HTERT RPE-1 (cell line): ENCODE data around the gene ACIN1.

Experiments
- in situ Hi-C: fragments of 300-500 bp; cut with MboI; formaldehyde crosslinking; loops from 4 replicates; pipeline ENCODE4 v1.14.3; 2020; ENCODE audit warnings: low sequenced_read_pairs

The ACIN1 gene

DNA sequence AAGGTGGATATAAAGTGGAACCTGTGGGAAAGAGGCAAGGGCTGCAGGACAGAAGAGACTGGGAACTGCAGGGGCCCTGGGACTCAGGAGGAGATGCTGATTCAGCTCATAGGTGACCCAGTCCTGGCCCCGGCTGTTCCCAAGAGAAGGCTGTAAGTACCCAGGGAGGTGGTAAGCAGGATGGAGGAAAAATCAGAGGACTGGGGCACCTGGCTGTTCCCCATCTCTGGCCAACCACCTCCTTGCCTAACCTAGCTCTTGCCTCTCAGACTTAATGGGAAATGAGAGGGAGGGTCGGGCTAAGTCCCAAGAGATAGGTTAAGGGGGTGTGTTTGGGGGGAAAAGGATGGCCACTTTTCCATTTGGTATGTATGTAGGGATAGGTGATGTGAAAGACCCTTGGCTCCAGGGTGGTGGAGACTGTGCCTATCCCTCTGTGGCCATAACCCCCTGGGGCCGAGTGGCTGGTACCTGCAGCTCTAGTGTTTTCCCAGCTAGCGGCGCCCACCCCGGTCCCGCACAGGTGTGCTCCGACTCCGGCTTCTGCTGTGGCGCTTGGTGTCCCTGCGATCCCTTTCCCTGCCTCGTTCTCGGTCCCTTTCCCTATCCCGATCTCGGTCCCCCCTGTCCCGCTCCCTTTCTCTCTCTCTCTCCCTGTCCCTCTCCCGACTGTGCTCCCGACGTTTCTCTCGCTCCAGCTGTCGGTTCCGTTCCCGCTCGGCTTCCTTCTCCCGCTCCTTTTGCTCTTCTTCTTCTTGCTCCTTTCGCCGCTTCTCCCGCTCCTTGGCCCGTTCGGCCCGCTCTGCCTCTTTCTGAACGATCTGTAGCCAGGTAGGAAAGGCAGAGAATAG, 36.1 kb downstream of the ACIN1 start:
- in situ Hi-C loops = no loop called here

- in situ Hi-C loops = no loop called here
These were observed 36.9 kb downstream of the ACIN1 start for GRCh38 chr14:23057757-23058653.

GRCh38 chr14:23056956-23057756, 37.8 kb downstream of the ACIN1 start, which contains the start of gene CDH24:
CDH24 (minus strand) TSS chr14:23057520; CDS start chr14:23055733, 1,787 bp downstream.
- in situ Hi-C loops = no loop called here

DNA sequence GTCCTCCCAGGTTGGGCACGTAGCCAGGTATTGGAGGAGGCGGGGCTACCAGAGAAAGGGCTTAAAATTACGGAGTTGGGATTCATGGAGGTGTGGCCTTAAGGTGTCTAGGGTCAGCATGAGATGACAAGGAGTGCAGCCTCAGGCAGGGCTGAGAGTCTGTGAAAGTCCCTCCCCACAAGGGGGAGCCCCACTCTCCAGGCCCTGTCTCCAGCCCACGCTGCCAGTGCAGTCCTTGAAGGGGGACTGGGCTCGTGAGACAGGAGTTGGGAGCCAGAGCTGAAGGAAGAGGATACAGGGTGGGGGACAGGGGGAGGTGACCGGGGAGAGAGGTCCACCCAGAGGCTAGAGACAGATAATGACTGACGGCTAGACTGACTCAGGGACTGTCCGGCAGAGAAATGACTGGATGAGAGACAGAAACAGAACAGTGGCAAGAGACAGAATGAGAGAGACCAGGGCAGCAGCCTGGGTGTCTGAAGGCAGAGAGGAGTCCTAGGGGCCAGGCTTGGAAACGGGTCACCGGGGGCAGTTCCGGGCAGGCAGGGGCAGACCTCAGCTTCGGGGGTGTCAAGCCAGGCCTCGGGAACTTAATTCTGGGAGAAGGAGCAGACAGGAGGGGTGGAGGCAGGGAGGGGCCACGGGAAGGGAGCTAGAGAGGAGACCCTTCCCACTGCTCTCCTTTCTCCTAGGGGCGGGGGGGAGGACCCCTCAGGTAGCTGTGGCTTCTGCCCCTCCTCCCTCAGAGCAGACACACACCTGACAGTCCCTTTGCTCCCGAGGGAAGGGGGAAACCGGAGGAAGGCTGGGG, 38.6 kb downstream of the ACIN1 start:
- in situ Hi-C loops = no loop called here

DNA sequence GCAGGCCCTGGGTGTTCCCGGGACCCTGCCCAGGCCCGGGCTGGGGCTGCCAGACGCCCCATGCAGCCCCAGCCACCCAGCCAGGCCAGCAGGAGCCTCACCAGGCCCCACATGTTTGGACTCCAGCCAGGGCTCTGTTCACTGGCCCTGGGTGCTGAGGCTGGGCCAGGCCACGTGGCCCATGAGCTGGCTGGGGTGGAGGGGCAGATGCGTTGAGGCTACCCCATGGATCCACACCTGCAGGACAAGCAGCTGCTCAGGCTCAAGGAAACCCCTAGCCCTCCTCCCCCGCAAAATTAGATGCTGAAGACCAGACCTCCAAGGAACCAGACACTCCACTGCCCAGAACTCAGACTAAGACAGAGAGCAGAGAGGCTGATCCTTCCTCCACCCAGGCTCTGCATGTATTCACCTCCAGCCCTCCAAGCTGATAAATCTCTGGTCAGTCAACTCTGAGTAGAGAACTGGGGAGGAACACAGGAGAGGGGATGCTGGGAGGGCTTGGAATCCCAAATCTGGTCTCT, 39.3 kb downstream of the ACIN1 start:
- in situ Hi-C loops = no loop called here

- in situ Hi-C loops = no loop called here
These were observed 39.8 kb downstream of the ACIN1 start for GRCh38 chr14:23055147-23055550.

DNA sequence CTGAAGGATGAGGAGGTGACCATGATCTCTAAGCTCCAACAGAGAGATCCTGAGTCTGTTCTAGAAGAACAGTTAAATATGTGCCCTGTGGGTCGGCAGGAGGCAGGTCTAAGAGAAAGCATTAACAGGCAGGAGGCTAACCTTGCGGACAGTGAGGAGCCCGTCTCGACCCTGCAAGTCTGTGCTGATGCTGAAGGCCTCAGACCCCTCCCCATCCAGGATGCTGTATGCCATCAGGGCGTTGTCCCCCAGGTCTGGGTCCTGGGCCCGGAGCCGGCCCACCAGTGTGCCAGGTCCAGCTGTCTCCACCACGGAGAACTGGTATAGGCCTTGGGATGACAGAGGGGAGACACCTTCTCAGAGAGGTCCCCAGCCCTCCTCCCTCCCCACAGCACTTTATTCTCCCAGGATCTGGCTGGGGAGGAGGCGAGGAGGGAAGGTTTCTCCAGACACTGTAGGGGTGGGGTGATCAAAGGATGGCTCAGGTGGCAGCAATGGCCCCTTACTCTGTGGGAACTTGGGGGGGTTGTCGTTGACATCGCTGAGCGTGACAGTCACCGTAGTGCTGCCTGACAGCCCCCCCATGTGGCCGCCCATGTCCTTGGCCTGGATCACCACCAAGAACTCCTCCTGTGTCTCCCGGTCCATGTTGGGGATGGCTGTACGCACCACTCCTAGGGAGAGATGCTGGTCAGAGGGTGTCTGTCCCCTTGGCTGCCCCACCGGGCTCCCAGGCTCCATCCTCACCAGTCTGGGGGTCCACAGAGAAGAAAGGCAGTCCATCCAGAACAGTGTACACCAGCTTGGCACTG, 40.7 kb downstream of the ACIN1 start:
- in situ Hi-C loops = no loop called here

- in situ Hi-C loops = no loop called here
These were observed 41.5 kb downstream of the ACIN1 start for GRCh38 chr14:23053426-23053825.

DNA sequence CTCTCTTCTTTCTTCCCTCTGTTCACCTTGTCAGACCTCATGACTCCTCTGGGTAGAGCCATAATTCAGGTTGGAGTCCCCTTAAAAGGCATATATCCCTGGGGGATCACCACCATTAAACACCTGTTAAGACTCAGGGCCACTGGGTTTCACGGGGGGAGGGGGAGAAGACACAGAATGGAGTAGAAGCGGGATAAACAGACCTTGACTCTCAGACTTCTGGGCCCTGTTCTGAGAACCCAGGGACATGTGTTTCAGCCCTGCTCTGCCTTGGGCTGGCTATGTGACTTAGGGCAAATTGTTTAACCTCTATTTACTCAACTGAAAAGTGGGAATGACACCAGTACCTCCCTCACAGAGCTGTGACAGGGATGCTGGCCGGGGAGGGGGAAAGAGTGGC, 42.3 kb downstream of the ACIN1 start:
- in situ Hi-C loops = no loop called here

DNA sequence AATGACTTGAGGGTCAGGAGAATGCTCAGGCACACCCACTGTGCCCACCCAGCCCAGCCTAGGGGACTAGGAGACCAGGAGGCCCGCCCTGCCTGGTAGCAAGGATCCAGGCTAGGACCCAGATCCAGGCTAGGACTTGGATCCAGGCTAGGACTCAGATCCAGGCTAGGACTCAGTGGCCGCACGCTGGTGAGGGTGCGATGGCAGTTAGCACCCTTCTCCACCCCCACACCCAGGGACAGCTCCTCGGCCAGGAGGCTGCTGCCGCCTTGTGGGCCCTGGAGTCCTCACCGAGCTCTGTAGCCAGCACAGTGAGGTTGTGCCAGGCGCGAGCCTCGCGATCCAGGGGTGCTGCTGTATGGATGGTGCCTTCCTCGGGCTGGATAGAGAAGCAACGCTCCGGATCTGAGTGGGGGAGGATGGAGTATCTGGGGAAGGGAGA, 42.7 kb downstream of the ACIN1 start:
- in situ Hi-C loops = no loop called here

- in situ Hi-C loops = no loop called here
These were observed 43.5 kb downstream of the ACIN1 start for GRCh38 chr14:23051141-23052057.

DNA sequence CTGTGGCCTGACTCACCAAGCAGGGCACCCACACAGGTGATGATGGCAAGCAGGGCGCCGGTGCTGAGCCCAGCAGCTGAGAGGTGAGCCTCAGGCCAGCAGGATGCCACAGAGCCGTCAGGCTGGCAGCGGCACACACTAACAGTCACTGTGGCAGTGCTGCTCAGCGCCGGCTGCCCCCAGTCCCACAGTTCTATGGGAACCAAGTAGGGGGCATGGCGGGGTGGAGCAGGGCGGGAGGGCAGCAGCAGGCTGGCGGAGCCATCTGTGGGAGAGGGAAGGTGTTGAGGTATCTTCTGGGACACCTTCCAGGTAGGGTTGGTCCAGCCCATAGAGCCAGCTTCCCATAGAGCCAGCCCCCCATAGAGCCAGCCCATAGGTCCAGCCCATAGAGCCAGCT, 45.9 kb downstream of the ACIN1 start:
- in situ Hi-C loops = no loop called here

DNA sequence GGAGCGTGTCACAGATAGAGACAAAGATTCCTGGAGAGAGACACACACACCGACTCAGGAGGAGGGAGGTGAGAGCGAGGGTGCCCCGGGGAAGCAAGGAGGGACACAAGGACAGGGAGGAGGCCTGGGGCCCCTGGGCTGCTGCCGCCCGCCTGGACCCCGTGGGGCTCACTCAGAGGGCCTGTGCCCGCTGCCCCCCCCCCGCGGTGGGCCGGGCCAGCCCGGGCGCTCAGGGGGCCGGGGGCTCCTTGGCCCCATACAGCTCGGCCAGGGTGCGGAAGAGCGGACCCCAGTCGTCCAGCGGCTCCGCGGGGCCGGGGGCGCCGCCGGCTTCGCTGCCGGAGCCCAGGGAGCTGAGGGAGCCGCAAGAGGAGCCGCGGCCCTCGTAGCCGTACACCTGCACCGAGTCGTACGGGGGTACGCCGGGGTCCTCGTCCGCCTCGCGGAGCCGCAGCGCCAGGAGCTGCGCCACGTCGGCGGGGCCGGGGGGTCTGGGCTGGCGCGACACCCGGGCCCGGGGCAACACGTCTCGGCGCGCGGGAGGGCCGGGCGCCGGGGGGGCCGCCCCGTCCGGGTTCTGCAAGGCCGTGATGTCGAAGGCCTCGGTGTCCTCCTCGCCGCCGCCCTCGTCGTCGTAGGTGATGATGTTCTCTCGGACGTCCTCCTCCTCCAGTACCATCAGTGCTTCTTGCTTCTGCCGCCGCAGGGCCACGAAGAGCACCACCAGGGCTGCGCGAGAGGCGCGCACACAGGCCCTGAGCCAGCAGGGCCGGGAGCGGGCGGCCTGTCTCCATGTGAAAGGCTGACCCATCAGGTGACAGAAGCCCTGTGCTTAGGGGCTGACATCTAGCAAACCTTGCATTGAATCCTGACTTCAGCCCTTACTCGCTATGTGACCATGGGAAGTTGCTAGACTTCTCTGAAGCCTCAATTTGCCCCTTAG, 46.9 kb downstream of the ACIN1 start:
- in situ Hi-C loops = no loop called here

DNA sequence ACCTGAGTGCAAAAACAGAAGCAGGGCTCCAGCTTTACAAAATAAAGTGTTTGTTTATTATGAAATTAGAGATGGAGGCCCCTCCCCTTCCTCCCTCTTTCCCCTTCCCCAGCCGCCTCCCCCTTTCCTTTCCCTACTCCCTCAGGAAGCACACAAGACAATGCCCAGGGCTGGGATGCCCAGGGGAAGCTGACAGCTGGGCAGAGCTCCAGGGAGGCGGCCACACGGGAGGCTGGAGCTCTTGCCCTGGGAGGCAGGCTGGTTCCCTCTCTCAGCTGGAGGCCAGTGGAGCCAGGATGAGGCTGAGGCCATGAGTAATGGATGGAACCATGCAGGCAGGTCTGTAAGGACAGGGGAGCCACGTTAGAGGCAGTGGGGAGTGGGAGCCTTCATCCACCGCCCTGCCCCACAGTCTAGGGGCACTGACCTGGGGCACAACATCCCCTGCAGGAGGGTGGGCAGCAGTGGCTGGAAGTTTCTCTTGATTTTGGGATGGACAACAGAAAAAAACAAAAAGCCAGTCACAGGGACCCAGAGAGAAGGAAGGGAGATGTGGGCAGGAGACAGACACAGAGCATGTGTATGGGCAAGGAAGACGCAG, 47.8 kb downstream of the ACIN1 start:
- in situ Hi-C loops = no loop called here

DNA sequence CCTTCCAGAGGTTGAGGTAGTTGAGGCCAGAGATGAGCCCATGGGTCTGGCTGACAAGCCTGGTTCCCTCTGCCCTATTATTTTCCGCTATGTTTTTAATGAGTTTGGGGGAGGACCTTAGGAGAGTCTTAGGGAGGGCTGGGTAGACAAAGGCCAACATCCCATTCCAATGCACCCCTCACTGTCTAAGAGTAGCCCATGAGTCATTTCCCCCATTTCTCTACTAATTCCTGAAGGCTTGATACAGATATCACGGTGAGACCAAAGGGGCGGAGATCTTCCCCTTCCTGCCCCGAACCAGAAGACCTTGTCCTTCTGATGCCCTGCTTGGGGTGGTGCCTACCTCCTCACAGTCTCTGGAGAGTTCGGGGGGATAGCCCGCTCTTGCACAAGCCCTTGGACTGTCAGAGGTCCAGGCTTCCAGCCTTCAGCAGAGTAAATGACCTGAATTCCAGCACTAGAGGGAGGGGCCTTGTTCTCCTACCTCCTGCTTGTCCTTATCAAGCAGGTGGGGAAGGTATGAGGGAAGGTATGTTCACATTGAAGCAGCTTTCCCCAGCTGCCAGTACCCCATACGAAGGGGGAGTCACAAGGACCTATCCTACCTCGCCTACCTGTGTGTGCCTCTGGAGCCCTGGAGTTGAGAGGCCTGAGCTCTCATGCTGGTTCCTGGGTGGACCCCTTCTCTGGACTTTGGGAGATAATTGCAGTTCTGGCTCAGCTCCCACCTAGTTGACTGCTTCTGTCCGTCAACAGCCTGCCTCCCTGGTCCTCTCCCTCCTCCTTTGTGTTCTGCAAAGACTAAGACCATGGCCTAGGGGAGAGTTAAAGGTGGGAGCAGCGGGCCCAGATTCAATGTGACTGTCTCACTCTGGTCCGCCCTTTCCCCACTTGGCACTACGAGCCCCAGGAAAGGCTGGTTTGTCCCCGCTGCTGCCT, 49.2 kb downstream of the ACIN1 start:
- in situ Hi-C loops = no loop called here
